NOMO-1 treated with dmso at 0.1 percent for 144 hours (cell line): ENCODE data around the gene UBAP2L.

Experiments
- DNase-seq: peaks from one replicate; lab custom pipeline; 2025; ENCODE audit not compliant: unreplicated experiment; lab: John Stamatoyannopoulos, UW

The UBAP2L gene, protein sequence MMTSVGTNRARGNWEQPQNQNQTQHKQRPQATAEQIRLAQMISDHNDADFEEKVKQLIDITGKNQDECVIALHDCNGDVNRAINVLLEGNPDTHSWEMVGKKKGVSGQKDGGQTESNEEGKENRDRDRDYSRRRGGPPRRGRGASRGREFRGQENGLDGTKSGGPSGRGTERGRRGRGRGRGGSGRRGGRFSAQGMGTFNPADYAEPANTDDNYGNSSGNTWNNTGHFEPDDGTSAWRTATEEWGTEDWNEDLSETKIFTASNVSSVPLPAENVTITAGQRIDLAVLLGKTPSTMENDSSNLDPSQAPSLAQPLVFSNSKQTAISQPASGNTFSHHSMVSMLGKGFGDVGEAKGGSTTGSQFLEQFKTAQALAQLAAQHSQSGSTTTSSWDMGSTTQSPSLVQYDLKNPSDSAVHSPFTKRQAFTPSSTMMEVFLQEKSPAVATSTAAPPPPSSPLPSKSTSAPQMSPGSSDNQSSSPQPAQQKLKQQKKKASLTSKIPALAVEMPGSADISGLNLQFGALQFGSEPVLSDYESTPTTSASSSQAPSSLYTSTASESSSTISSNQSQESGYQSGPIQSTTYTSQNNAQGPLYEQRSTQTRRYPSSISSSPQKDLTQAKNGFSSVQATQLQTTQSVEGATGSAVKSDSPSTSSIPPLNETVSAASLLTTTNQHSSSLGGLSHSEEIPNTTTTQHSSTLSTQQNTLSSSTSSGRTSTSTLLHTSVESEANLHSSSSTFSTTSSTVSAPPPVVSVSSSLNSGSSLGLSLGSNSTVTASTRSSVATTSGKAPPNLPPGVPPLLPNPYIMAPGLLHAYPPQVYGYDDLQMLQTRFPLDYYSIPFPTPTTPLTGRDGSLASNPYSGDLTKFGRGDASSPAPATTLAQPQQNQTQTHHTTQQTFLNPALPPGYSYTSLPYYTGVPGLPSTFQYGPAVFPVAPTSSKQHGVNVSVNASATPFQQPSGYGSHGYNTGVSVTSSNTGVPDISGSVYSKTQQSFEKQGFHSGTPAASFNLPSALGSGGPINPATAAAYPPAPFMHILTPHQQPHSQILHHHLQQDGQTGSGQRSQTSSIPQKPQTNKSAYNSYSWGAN

DNA sequence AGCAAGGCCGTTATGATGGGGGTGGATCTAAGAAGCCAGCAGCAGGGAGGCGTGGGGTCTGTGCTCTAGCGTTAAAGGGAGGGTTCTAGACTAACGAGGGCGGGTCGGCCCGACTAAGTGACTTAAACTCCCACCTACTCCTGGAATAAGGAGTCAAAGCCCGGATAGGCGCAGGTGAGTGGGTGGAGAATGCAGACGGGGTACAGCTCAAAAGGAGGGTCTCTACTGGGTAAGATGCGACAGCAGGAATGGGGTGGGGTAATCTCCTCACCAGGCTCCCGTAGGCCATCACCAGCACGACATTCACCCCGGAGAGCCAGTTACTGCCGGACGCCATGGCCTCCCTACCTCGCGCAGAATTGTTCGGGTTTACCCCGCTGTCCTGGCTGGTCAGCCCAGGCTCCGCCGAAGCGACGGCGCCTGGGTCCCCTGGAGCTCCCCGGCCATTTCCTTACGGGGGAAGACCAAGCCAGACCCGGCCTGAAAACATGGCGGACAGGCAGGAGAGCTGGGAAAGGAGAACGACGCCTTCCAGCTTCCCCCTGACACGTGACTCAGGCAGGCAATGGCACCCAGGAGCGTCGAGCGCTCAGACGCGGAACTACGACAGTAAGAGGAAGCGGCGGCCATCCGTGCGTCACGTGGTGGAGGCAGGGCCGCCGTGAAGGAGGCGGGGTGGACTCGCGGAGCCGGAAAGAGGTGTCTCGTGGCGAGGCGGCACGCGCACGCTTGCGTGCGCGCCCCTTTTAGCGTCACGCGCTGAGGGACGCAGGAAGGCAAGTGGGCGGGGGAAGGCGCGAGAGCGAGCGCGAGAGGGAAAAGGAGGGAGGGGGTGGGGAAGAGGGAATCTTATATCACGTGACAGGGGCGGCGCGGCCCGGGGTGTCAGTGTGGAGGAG lies at the start of gene UBAP2L:
TSS of gene UBAP2L (plus strand) at position 885 of the 899 bp plus-strand sequence. CDS start 4,169 bp downstream, outside the sequence.
- peak; percentile 98 for DNase-seq

DNA sequence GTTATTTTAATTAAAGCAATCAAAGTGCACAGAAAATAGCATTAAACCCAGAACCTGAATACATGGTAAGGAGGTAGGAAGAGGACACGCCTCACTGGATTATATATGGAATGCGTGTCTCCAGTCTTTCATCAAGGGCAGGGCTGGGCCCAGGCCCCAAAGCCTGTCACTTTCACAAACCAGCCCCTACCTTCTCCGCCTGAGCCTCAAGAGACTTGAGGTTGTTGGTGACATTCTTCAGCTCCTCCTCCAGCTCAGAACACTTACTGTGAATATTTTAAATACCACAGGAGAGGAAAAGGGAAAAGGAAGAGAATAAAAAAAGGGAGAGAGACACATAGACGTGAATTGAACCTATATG lies 49.6 kb upstream of the UBAP2L start:
- no peak for DNase-seq

DNA sequence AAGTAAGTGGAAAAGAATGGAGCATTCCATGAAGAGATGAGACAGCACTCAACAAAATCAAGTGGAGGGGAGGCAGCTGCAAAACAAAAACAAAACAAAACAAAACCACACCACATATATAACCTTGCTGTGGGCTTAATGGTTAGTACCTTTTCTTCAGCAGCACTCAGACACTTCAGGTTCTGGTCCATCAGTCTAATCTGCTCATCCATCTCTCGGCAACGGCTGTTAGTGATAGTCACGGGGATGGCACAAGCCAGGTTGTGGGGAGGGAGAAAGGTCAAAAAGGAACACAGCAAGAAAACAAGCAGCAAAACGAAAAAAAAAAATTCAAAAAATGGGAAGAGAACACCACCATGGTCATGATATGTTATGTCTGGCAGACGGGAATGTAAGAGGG lies 48.9 kb upstream of the UBAP2L start:
- DNase-seq = no peak

DNA sequence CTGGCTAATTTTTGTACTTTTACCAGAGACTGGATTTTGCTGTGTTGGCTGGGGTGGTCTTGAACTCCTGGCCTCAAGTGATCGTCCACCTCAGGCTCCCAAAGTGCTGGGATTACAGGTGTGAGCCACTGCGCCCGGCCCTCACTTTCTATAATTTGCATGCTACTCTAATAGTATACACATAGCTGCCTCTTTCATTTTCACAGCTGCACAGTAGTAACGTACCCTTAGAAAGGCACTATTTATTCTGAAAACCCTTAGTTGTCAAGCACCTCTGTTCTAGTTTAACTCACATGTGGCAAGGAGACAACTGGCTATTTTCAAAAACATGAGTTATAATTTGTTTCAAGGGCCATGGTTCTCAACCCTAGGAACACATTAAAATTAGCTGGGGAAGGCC lies 46.1 kb upstream of the UBAP2L start:
- DNase-seq = no peak

DNA sequence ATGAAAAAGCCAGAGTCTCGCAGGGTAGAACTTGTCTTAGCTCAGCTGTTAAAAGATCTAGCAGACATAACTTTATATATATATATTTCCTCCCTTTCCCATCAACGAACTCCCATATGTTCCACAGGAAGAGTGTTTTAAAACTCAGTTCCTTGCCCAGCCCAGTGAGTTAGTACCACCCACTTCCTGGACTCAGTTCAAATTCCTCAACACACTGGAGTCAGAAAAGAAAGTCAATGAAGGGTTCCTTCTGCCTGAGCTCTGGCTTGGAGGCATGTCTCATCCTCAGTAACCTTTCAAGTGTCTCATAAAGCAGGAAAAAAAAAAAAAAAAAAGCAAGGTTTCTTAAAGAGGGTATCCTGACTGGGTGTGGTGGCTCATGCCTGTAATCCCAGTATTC lies 44.4 kb upstream of the UBAP2L start:
- no peak for DNase-seq

DNA sequence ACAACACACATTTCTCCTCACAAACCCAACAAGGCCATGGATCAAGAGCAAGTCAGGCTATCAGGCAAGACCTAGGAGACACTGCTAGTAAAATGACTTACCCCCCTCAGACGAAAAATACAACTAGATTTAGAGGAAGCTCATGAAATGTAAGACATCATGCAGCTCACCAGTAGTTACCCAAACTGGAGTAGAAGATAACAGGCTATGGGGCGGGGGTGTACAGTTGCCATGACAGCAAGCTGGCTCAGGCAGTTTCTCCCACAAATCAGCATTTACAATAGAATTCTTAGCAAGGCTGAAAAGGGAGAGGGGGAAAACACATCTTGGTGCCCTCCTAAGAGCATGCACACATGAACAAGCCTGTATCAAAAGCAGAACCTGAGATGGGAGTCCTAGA lies 42.7 kb upstream of the UBAP2L start:
- DNase-seq = no peak

DNA sequence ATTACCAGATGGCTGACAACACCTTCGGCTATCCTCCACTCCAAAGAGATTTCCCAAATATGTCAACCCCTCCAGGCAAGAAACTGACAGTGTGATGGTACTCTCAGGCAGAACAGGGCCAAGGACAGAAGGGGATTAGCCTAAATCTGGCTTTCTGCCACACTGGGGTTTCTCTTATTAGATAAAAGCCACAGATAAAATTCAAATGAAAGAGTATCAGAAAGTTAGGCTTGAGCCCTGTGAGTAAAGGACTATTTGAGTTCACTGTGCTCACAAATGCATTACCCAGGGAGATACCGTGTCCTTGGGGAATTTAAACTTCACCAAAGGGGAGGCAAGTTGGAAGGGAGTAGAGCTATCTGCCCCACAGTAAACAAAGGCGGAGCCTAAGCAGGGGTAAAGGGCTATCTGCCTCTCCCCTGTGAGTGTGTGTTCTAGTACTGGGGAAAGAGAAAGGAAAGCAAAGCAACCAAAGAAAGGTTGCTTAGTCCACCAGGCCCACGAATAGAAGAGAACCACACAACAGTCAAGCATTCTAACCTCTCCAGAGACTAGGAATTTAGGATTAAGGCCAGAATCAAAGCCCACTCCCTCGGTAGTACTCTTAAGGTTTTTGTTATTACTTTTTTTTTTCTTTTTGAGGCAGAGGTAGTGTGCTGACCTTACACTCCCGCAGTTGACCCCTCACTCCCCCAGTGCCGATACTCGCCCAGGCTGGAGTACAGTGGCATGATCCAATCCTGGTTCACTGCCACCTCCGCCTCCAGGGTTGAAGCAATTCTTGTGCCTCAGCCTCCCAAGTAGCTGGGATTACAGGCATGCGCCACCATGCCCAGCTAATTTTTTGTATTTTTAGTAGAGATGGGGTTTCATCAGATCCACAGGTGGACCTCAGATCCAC lies 41.6 kb upstream of the UBAP2L start:
- DNase-seq = no peak

DNA sequence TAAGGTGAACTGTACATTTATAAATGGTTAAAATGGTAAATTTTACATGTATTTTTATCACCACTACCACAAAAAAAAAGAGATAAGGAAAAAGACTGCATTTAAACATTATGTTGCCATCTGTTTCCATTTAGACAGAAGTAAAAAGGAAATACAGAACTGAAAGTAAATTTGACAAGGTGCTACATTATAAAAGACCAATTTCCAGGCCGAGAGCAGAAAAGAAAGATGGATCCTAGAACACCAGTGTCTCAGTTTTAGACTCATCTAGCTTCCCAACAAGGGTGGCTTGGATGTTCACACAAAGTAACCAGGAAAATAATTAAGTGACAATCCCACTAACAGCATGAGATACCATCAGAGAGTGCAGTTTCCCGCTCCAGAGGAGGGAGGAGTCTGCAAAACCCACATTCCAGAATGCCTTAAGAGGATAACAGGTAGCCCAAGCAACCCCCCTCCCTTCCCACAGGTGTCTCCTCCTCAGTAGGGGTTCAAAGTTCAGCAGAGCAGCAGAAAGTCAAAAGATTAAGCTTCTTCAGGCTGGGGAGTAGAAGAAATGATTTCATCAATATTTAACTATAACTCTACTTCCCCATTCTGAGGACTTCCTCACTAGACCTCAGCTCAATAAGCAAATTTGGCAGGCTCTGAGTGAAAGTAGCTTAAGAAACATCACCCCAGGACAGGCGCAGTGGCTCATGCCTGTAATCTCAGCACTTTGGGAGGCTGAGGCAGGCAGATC lies 40.6 kb upstream of the UBAP2L start:
- peak; percentile 71 for DNase-seq

DNA sequence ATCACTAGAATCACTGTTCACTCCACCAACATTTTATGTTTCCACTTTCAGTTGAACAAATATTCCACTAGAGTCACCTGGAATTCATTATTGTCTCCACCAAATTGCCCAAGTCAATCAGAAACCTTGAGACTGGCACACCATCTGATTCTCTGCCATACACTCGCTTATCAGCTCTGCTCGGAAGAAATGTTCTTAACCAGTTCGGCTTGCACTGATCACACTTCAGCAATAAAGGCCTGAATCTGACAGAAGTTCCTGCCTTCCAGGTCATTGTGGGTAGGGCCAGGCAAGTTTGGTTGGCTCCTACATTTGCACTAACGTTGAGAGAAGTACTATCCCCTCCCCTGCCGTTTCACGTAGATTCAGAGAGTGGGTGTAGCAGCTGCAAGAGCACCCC lies 38.8 kb upstream of the UBAP2L start:
- no peak for DNase-seq

DNA sequence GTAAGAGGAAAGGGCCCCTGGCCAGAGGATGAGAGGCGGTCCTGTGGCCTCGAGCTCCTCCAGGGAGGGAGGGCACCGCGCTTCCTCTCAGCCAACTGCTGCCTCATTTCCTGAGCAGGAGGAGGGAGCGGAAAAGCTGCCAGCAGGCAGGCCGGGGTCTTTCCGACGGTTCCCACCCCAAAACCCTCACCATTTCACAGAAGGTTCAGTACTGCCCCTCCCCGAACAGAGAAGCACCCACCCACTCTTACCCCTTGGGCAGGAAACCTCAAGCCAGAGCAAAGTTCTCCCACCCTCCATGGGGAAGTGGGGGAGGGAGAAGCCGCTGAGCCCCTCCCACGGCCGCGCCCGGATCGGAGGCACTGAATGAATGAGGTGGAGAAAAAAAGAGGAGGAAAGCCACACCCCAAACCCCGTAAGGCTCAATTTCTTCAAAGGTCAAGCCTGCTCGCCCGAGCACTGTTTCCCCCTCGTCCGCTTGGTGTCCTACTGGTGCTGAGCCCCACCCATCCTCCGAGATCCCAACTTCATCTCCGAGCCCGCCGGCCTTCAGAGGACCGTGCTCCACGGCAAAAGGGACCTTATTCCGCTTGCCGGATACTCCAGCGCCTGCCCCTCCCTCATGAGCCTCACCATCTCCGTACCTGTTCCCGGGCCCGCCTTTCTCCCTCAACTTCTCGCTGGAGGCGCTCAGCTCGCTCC lies 38.3 kb upstream of the UBAP2L start:
- DNase-seq = peak; percentile 99

DNA sequence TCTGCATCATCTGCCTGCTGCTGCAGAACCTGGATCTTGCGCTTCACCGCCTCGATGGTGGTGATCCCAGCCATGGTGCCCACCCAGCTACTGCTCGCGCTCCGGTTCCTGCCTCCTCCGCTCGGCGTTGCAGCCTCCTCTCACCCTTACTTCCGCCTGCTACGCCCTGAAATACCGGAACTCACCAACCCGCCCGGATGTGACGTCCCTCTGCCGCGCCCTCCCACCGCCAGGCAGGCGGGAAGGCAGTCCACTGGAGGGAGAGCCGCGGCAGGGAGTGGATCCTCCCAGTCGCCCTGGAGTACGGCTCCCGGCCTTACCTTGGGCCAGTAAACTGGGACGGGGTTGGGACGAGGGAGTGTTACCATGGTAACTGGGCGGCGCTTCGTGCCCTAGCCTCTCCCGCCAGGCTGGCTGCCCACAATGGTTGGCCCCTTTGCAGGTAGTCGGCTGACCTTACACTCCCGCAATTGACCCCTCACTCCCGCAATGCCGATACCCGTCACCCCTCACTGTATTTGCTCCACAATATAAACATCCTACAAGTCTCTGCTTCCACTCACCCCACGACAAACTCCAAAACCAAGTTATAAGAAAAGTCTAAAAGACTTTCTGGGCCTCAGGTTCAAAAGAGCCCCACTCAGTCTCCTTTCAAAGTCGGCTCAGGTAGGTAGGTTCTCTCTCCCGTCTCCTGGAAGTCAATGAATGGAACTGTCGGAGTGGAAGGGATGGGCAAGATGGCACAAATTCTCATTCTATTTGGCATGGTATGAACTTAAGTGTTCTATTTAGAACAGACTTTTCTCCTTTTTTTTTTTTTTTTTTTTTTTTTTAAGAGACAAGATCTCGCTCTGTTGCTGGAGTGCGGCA lies 37.5 kb upstream of the UBAP2L start:
- DNase-seq = peak; percentile 93

DNA sequence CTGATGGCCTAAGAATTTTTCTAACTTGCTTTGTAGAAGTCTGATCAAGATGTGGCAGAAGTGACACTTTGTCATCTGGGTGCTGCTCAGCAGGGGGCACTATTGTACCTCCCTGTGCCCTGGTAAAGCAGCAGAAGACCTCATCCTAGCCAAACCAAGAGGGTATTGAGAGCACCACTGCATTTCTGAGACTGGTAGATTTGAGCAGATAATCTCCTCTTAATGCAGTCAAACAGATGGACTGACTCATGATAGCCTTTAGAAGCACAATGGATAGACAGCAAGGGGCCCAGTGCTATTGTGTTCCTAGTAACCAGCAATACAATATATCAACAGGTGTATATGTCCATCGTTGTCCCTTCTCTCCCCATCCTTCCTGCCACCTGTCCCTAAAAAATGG lies 34.6 kb upstream of the UBAP2L start:
- DNase-seq = peak; percentile 48

DNA sequence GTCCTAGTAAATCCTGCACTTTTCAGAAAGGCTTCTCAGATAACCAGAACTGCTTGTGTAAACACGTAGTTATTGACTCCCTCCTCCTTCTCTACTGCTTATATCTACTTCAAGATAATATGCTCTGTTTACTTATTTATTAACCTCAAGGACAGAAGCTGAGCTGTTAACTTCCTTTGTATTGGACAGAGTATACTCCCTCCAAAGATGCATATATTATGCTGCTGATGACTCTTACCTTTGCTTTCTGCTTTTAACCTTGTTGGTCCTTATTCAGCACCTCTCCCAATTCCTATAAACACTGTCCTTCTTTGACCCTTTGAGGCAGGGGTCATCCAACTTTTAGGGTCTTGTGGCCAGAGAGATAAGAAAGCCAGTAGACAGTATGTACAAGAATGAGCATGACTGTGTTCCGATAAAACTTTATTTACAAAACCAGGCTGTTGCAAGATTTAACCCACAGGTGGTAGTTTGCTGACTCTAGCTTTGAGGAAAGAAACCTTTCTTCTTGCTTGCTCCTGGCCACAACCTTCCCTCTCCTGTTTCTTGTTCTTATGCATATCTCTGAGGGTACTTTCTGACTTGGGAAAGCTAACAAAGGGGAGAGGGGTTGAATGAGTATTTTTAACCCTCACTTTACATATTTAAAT lies 33.8 kb upstream of the UBAP2L start:
- DNase-seq = no peak

DNA sequence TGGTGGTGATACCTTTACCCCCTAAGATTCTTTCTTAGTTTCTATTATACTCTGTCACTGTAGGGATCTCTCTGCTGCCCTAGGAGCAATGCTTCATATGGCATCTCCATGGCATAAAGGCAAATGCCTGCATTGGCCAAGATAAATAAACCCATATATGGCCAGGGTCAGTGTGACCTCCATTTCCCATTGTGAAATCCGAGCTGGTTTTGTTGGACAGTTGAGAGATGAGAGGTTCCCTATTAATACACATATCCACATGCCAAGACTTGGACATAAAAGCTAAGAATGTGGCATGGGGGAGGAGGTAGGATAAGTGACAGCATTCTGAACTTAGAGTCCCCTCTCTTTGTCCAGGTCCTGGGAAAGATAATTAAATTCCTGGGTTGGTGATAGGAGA lies 30.2 kb upstream of the UBAP2L start:
- DNase-seq = no peak

DNA sequence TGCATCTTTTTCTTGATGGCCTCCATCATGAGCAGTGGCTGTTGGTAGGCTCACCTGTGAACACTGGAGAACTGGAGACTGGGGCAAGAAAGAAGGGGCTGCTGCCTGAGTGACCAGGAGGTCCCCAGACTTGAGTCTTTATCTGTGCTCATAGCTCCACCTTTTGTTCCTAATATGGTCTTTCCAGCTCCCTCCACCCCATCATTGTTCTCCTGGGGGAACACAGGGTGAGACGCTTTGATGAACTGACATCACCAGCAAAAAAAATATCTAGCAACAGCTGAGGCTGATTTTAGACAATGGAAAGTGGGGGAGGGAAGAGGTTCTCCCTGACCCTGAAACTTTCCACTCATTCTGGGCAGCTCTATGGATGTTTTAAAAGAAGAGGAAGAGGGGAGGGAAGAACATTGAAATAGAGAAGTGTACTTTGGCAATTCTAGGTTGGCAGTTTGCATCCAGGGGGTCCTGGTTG lies 28.7 kb upstream of the UBAP2L start, which contains the start of gene TPM3:
TSS of gene TPM3 (minus strand) at position 111 of the 472 bp plus-strand sequence. CDS start at position 29, 82 bp downstream.
- DNase-seq = peak; percentile 24

DNA sequence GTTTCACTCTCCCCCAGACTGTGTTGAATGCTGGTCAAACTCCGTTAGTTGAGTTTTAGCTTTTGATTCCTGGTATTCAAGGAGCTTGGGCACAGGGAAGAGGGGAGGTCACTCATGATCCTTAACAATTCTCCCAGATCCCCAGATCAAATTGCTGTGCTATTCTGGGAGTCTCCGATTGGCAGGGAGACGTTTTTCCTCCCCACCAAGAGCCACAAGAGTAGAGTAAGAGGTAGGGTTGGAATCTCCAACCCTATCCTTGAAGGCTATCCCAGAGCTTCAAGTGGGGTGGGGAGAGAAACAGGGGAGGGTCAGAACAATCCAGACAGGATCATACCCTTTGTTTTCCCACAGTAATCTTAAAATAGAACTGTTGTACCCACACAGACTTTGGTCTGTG lies 28.3 kb upstream of the UBAP2L start:
- DNase-seq = no peak

DNA sequence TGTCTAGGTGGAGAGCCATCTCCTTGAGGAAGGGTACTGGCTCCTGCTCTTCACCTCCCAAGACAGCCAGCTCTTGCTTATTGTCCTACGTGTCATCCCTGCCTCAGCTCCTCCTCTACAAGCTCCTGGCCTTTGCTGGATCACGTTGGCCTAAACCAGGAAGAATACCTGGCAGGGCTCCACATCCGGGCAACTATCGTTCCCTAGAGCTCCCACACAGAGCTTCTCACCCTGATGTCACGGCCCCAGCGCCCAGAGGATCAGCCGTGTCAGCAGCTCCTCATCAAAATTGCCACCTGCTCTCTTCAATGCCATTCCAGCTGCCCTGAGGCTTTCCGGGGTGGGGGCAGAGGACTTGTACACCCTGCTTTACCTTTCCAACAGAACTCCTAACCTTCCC lies 26.9 kb upstream of the UBAP2L start:
- DNase-seq = no peak
